HCT116 (cell line): ENCODE data around the gene LRRC56. TPM values are rescaled to one million over a fixed set of nuclear protein-coding genes. Genes with fewer than 3 reads are reported as not detected.
A peak's percentile ranks its signal among the peaks of the same experiment; 100 is the strongest.

Experiments
- ATAC-seq: fragments of 200-7000 bp; cut with Tn5 transposase; 2 replicates; pipeline ENCODE4 v1.9.1; 2020; ENCODE audit warnings: mild to moderate bottlenecking, moderate library complexity
- BruUV-seq: library from RNA; stranded (reverse); fragments of 400-500 nt; replicated peaks from 2 replicates; lab custom pipeline; 2021; lab: Mats Ljungman, UMichigan
- CTCF ChIA-PET: fragments of 300-600 bp; sonication (Branson Sonifier 250); formaldehyde crosslinking; loops from one replicate; lab custom pipeline; 2021; ENCODE audit warnings: antibody characterized with exemption; lab: Charles Lee
- POLR2A ChIA-PET: fragments of 300-600, 350-600 bp; sonication (Branson Sonifier 250); formaldehyde crosslinking; loops from one replicate; lab custom pipeline; 2021; ENCODE audit warnings: antibody characterized with exemption; lab: Charles Lee
- RAD21 ChIA-PET, 2 experiments: fragments of 300-600 bp; sonication (Branson Sonifier 250); formaldehyde crosslinking; loops; one replicate each; lab custom pipeline; 2023; ENCODE audit warnings: low total read pairs in 2 of 2; ENCODE audit not compliant: uncharacterized antibody in 2 of 2, unreplicated experiment in 2 of 2, low non-redundant PET in 1 of 2; lab: Charles Lee
- DNase-seq: peaks from one replicate; pipeline ENCODE4 v3.0.0-alpha.2; 2010; ENCODE audit warnings: low read depth, low spot score
- H2AFZ ChIP-seq: fragments of 200-600 bp; shearing (Covaris generic), sonication (generic); 2 replicates; pipeline ENCODE4 v1.6.1; 2017; ENCODE audit warnings: low read depth, mixed run types, mixed read lengths, antibody characterized with exemption, low read length; ENCODE audit not compliant: poor library complexity, severe bottlenecking
- H3K27ac ChIP-seq: 2 replicates; pipeline ENCODE4 v1.5.1; 2012; ENCODE audit warnings: low read depth, low read length
- H3K27me3 ChIP-seq: fragments of 200-600 bp; sonication (generic); 2 replicates; pipeline ENCODE4 v1.6.1; 2016; ENCODE audit warnings: mixed run types, low read length, mixed read lengths; ENCODE audit not compliant: insufficient read depth
- H3K36me3 ChIP-seq, 2 experiments: fragments of 200-500 bp in 1 of 2; fragments of 200-600 bp in 1 of 2; sonication (Bioruptor generic) in 1 of 2; sonication (generic) in 1 of 2; 2 replicates each; pipeline versions ENCODE4 v1.5.1 to v1.6.1; 2014 to 2016; ENCODE audit warnings: low read length in 2 of 2, inconsistent platforms in 1 of 2, mixed read lengths in 1 of 2, mixed run types in 1 of 2; ENCODE audit not compliant: insufficient read depth in 2 of 2, control insufficient read depth in 1 of 2
- H3K4me1 ChIP-seq, 2 experiments: fragments of 200-600 bp in 1 of 2; sonication (generic) in 1 of 2; 2 replicates each; pipeline versions ENCODE4 v1.5.1 to v1.6.1; 2012 to 2017; ENCODE audit warnings: low read length in 2 of 2, inconsistent platforms in 1 of 2, mild to moderate bottlenecking in 1 of 2, mixed read lengths in 1 of 2, mixed run types in 1 of 2, moderate library complexity in 1 of 2; ENCODE audit not compliant: insufficient read depth in 2 of 2, control insufficient read depth in 1 of 2
- H3K4me2 ChIP-seq: fragments of 200-600 bp; sonication (generic); 2 replicates; pipeline ENCODE4 v1.6.1; 2017; ENCODE audit warnings: mixed run types, low read length, mixed read lengths
- H3K4me3 ChIP-seq, 2 experiments: fragments of 200-600 bp in 1 of 2; sonication (generic) in 1 of 2; replicated peaks in 1 of 2; 2 replicates each; pipeline ENCODE4 v1.5.1; 2011 to 2016; ENCODE audit warnings: low read length in 2 of 2, control low read depth in 1 of 2, low read depth in 1 of 2, mild to moderate bottlenecking in 1 of 2, mixed read lengths in 1 of 2, mixed run types in 1 of 2
- H3K79me2 ChIP-seq: fragments of 200-600 bp; sonication (generic); 2 replicates; pipeline ENCODE4 v1.6.1; 2017; ENCODE audit warnings: mild to moderate bottlenecking, mixed run types, low read length, moderate library complexity, mixed read lengths; ENCODE audit not compliant: insufficient read depth
- H3K9ac ChIP-seq: fragments of 200-600 bp; sonication (generic); 2 replicates; pipeline ENCODE4 v1.6.1; 2016; ENCODE audit warnings: low read length, mixed read lengths
- H3K9me2 ChIP-seq: fragments of 200-600 bp; sonication (generic), shearing (Covaris generic); 2 replicates; pipeline ENCODE4 v1.6.1; 2017; ENCODE audit warnings: mixed run types, mild to moderate bottlenecking, moderate library complexity; ENCODE audit not compliant: insufficient read depth
- H3K9me3 ChIP-seq, 2 experiments: fragments of 200-500 bp in 1 of 2; fragments of 200-600 bp in 1 of 2; sonication (Bioruptor generic) in 1 of 2; sonication (generic) in 1 of 2; 2 replicates each; pipeline ENCODE4 v1.6.1; 2014 to 2017; ENCODE audit warnings: low read length in 2 of 2, mixed read lengths in 2 of 2, inconsistent platforms in 1 of 2, low read depth in 1 of 2, mild to moderate bottlenecking in 1 of 2, mixed run types in 1 of 2, moderate library complexity in 1 of 2; ENCODE audit not compliant: control insufficient read depth in 1 of 2, insufficient read depth in 1 of 2
- H4K20me1 ChIP-seq: fragments of 200-600 bp; sonication (generic), shearing (Covaris generic); 2 replicates; pipeline ENCODE4 v1.6.1; 2017; ENCODE audit warnings: mixed run types, mild to moderate bottlenecking, moderate library complexity; ENCODE audit not compliant: insufficient read depth
- CTCF ChIP-seq, 3 experiments: fragments of 200-600 bp in 1 of 3; sonication (generic) in 1 of 3; IDR thresholded peaks in 2 of 3; conservative IDR thresholded peaks in 1 of 3; 2 replicates each; pipeline ENCODE4 v1.5.1; 2012 to 2017; ENCODE audit warnings: low read depth in 2 of 3, low read length in 2 of 3, antibody characterized with exemption in 1 of 3, borderline replicate concordance in 1 of 3, control low read depth in 1 of 3, mild to moderate bottlenecking in 1 of 3, mixed read lengths in 1 of 3, mixed run types in 1 of 3, moderate library complexity in 1 of 3; ENCODE audit not compliant: insufficient read depth in 1 of 3
- EZH2phosphoT487 ChIP-seq: fragments of 200-600 bp; IDR thresholded peaks from 2 replicates; pipeline ENCODE4 v1.6.1; 2018; ENCODE audit warnings: antibody characterized with exemption, borderline replicate concordance
- intact Hi-C: fragments of 100-400 bp; cut with micrococcal nuclease; formaldehyde crosslinking; loops from 2 replicates; pipeline ENCODE4 v1.10.0; 2022
- total RNA-seq: library from RNA; stranded (reverse); gene quantifications from one replicate; pipeline ENCODE4 v1.2.1, GENCODE V29; 2021; ENCODE audit not compliant: unreplicated experiment

Gene LRRC56
- total RNA-seq, 1 experiment from 2014 or later: 9.1 TPM

- Histone ChIP-seq H3K4me3 (no peak overlapping the region), H4K20me1 (no peaks in the 10 kb centered on the region), H3K36me3 (no peaks in the 10 kb centered on the region)
- TF ChIP-seq CTCF (IDR thresholded peaks at IDR 0.05 in 2 of 3, conservative IDR thresholded peaks at IDR 0.05 in 1 of 3; ENCODE audit: borderline replicate concordance in 1 of 3, insufficient read depth in 1 of 3, low read depth in 2 of 3, low read length in 2 of 3): no peak
- TF ChIP-seq EZH2phosphoT487: no peak
- TF ChIP-seq, all 23 proteins: peak for 0
- POLR2A ChIA-PET: interaction anchor here (0.6 to 0.9 kb wide), 3 partner anchors 21 to 148 kb away, joined by 3 to 4 read pairs (median 3); partner anchors contain the start of gene PHRF1
- no peak overlapping the region for H3K9ac ChIP-seq
- RAD21 ChIA-PET: interaction anchor here in 1 of 2 experiments (1.0 kb wide), 1 partner anchor 167 kb away, joined by 3 read pairs; no protein-coding TSS in a partner anchor
- 0 out of 2 replicates have a peak overlapping the region, but pooled peaks have one; percentile 30 for H3K4me2 ChIP-seq
- no peak overlapping the region for H2AFZ ChIP-seq
- no peaks in the 10 kb centered on the region for H3K27me3 ChIP-seq
- no TSS peak for BruUV-seq
- H3K9me2 ChIP-seq: no peaks in the 10 kb centered on the region
- intact Hi-C loops: loop anchor here (2.0 kb wide), 1 partner anchor 173 kb away; no protein-coding TSS in a partner anchor
- H3K9me3 ChIP-seq: no peaks in the 10 kb centered on the region
- CTCF ChIA-PET: interaction anchor here (0.8 to 1.1 kb wide), 4 partner anchors 21 to 228 kb away, joined by 3 to 5 read pairs (median 4); no protein-coding TSS in a partner anchor
- H3K79me2 ChIP-seq: no peaks in the 10 kb centered on the region
- DNase-seq (no peak), ATAC-seq (peak; percentile 2; the same call in 1 of the 2 replicates)
- H3K27ac ChIP-seq: peak overlapping the region; percentile 42; the same call in 1 of the 2 replicates
- H3K4me1 ChIP-seq: peaks cover 21 to 29% of the 10 kb centered on the region in 2 experiments
Observed at GRCh38 chr11:555227-555779, 18.0 kb downstream of the LRRC56 start.
